K562 (cell line): ENCODE results near the gene KAZN. TPM values are rescaled to one million over a fixed set of nuclear protein-coding genes. Genes with fewer than 3 reads are reported as not detected.

Source experiments
- BRCA1 ChIP-seq, 2 experiments: fragments of 450-650 bp in 1 of 2; sonication (generic) in 1 of 2; formaldehyde crosslinking in 1 of 2; IDR thresholded peaks; 2 replicates each; pipeline versions ENCODE4 v1.5.0 to v1.6.1; 2017 to 2020; ENCODE audit warnings: mild to moderate bottlenecking in 1 of 2, missing genetic modification reagents in 1 of 2
- CBX8 ChIP-seq: fragments of 200-600 bp; sonication (generic); IDR thresholded peaks from 2 replicates; pipeline ENCODE4 v1.6.1; 2012; ENCODE audit warnings: borderline replicate concordance, mixed run types, low read depth, mild to moderate bottlenecking, moderate library complexity, mixed read lengths, low read length, control low read depth, inconsistent platforms; ENCODE audit not compliant: poor library complexity, severe bottlenecking; ENCODE audit errors: extremely low read depth
- CGGBP1 ChIP-seq: fragments of 250-450 bp; sonication (Bioruptor Pico); IDR thresholded peaks from 2 replicates; pipeline ENCODE4 v1.9.0; 2021; ENCODE audit warnings: mild to moderate bottlenecking
- CHD7 ChIP-seq: fragments of 200-600 bp; sonication (generic); IDR thresholded peaks from one replicate; pipeline ENCODE4 v1.6.1; 2012; ENCODE audit warnings: mild to moderate bottlenecking, low read depth, low read length, inconsistent platforms
- CLOCK ChIP-seq: fragments of 250-450 bp; sonication (Bioruptor Pico); IDR thresholded peaks from 2 replicates; pipeline ENCODE4 v1.4.0; 2020; ENCODE audit warnings: mild to moderate bottlenecking, moderate library complexity, borderline replicate concordance
- EGR1 ChIP-seq: fragments of 450-650 bp; conservative IDR thresholded peaks from 2 replicates; pipeline ENCODE4 v1.6.1; 2017; ENCODE audit warnings: mild to moderate bottlenecking
- ELK3 ChIP-seq: fragments of 450-650 bp; formaldehyde crosslinking; IDR thresholded peaks from 2 replicates; pipeline ENCODE4 v1.4.0; 2020; ENCODE audit warnings: mild to moderate bottlenecking
- FOXK2 ChIP-seq, 2 experiments: fragments of 450-650 bp; IDR thresholded peaks in 1 of 2; conservative IDR thresholded peaks in 1 of 2; 2 replicates each; pipeline ENCODE4 v1.6.1; 2016; ENCODE audit warnings: low read depth in 2 of 2, mild to moderate bottlenecking in 1 of 2
- MCM7 ChIP-seq, 2 experiments: fragments of 450-650 bp; IDR thresholded peaks; 2 replicates each; pipeline ENCODE4 v1.6.1; 2016 to 2018
- NR1H2 ChIP-seq: sonication (generic); formaldehyde crosslinking; IDR thresholded peaks from 2 replicates; pipeline ENCODE4 v1.4.0; 2020; ENCODE audit warnings: mild to moderate bottlenecking, missing genetic modification reagents
- PPARD ChIP-seq: fragments of 250-450 bp; sonication (Bioruptor Pico); IDR thresholded peaks from 2 replicates; pipeline ENCODE4 v1.8.0; 2022; ENCODE audit warnings: inconsistent platforms, mild to moderate bottlenecking, moderate library complexity
- SIN3B ChIP-seq: fragments of 450-650 bp; IDR thresholded peaks from 2 replicates; pipeline ENCODE4 v1.6.1; 2017; ENCODE audit warnings: low read depth, mild to moderate bottlenecking, moderate library complexity
- TCF3 ChIP-seq: sonication (generic); formaldehyde crosslinking; IDR thresholded peaks from 2 replicates; pipeline ENCODE4 v1.4.0; 2020; ENCODE audit warnings: mild to moderate bottlenecking, missing genetic modification reagents
- polyA plus RNA-seq, 8 experiments: library from polyadenylated mRNA; depleted of rRNA in 4 of 8; stranded (reverse) in 5 of 8; unstranded in 3 of 8; fragments of >200 nt; fragmentation: Nextera tagmentation in 2 of 8; fragmentation: Illumina TruSeq in 1 of 8; extraction: Ambion mirVana in 2 of 8; extraction: Trizol in 1 of 8; gene quantifications; 2 replicates each; pipeline versions ENCODE4 v1.2.1 to v1.2.3, GENCODE V29; 2011 to 2014; ENCODE audit warnings: inconsistent platforms in 1 of 8, missing spikeins in 1 of 8
- total RNA-seq, 7 experiments: library from RNA; depleted of rRNA in 6 of 7; stranded (reverse); fragments of >200 nt in 6 of 7; fragmentation: Illumina TruSeq in 2 of 7; extraction: Trizol in 2 of 7; gene quantifications; 2 replicates each; pipeline versions ENCODE4 v1.2.1 to v1.2.3, GENCODE V29; 2011 to 2021; ENCODE audit warnings: low replicate concordance in 1 of 7

KAZN gene
- total and polyA plus RNA-seq, 9 of the 15 experiments (the other 6 are each of a cell fraction or from before 2014, with no cell fraction given) = 2.1 to 21.6 (median 5.4) TPM

- TF ChIP-seq MCM7 (IDR thresholded peaks at IDR 0.05) (no peak), CLOCK (no peak), CBX8 (no peak), EGR1 (no peak), SIN3B (no peak), NR1H2 (CRISPR knock-in tag) (no peak), CGGBP1 (CRISPR knock-in tag) (no peak), FOXK2 (conservative IDR thresholded peaks at IDR 0.05 in 1 of 2, IDR thresholded peaks at IDR 0.05 in 1 of 2; ENCODE audit: low read depth in 2 of 2) (no peak), TCF3 (CRISPR knock-in tag) (no peak), CHD7 (no peak), PPARD (no peak), ELK3 (CRISPR knock-in tag) (no peak), BRCA1 (IDR thresholded peaks at IDR 0.05) (no peak), BRCA1 (CRISPR knock-in tag; IDR thresholded peaks at IDR 0.05) (peak; percentile 47; the same call in 1 of the 2 replicates)
These were observed 185.1 kb downstream of the KAZN start (continued) for GRCh38 chr1:14783592-14783886.
